ENCODE results near the gene FOXD4.
"Not testable (repeated sequence)": the region's sequence is repeated elsewhere in the genome, so short reads cannot be mapped to it uniquely, and the experiment has no call there.

DNA sequence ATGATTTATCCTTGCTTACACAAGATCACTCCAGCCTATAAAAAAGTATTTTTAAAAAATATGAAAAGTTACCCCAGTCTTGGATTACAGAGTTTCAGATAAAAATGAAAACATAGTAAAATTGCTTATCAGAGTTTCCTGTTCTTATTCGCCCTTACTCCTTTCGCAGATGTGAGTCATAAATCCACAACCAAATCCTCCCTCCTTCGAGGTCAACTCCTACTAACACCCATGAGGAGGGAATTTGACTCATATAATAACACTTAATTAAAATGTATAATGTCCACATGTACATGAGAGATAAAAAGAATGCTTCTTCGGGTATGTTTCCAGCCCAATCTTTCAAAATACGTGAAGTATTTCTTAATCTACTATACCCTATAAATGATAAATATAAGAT, 23.9 kb downstream of the FOXD4 start:
- TF ChIP-seq POLR2AphosphoS5 (IDR thresholded peaks at IDR 0.05; ENCODE audit: borderline replicate concordance, low read depth, low read length); EZH2 (IDR thresholded peaks at IDR 0.05): not testable (repeated sequence)
